ENCODE measurements around the gene GRIA4. TPM values are rescaled to one million over a fixed set of nuclear protein-coding genes. Genes with fewer than 3 reads are reported as not detected.

GRIA4 gene
- polyA plus RNA-seq, 1 donor from 2014 or later: 6.3 TPM

DNA sequence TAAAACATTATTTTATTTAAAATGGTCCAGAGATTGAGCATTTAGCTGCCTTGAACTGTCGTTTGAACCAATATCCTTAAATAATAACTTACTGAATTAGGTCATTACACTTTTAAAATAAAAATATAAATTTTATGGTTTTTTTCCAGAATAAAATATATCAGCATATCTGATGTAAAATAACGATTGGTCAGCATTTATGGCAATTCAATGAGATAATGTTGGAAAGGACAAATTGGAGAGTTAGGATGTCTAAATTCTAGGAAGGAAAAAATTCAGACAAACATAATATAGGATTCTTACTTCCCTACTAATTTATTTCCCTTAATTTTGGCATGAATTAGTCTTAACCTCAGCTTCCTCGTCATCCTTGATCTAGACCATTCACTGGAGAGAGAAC lies 113.4 kb downstream of the GRIA4 start:
- no peaks in the 10 kb centered on the region for H3K9me3 ChIP-seq (ENCODE audit: low read length)
- no peaks in the 10 kb centered on the region for H3F3A ChIP-seq (ENCODE audit: insufficient read depth, low read length, poor library complexity, severe bottlenecking)
- H3K79me2 ChIP-seq (replicated peaks; ENCODE audit: insufficient read depth, low read length): no peaks in the 10 kb centered on the region
- no peak overlapping the region for H2AFZ ChIP-seq (ENCODE audit: low read depth, low read length)
- no peak overlapping the region for H3K4me3 ChIP-seq (ENCODE audit: low read length)
- no peak overlapping the region for H3K9ac ChIP-seq (ENCODE audit: low read length)
- H3K27me3 ChIP-seq (ENCODE audit: insufficient read depth, low read depth, low read length): no peaks in the 10 kb centered on the region
- no peaks in the 10 kb centered on the region for H4K20me1 ChIP-seq (ENCODE audit: insufficient read depth)
- TF ChIP-seq MXI1 (conservative IDR thresholded peaks at IDR 0.05; ENCODE audit: poor library complexity, severe bottlenecking): no peak
- no peak for TF ChIP-seq RAD21 (conservative IDR thresholded peaks at IDR 0.05)
- no peak for TF ChIP-seq EP300 (conservative IDR thresholded peaks at IDR 0.05; ENCODE audit: poor library complexity, severe bottlenecking)
- no peak for TF ChIP-seq SMC3 (conservative IDR thresholded peaks at IDR 0.05; ENCODE audit: poor library complexity)
- TF ChIP-seq EZH2 (IDR thresholded peaks at IDR 0.05; ENCODE audit: borderline replicate concordance, insufficient read depth, low read length, poor library complexity, severe bottlenecking): no peak
- TF ChIP-seq, protein P1, sequence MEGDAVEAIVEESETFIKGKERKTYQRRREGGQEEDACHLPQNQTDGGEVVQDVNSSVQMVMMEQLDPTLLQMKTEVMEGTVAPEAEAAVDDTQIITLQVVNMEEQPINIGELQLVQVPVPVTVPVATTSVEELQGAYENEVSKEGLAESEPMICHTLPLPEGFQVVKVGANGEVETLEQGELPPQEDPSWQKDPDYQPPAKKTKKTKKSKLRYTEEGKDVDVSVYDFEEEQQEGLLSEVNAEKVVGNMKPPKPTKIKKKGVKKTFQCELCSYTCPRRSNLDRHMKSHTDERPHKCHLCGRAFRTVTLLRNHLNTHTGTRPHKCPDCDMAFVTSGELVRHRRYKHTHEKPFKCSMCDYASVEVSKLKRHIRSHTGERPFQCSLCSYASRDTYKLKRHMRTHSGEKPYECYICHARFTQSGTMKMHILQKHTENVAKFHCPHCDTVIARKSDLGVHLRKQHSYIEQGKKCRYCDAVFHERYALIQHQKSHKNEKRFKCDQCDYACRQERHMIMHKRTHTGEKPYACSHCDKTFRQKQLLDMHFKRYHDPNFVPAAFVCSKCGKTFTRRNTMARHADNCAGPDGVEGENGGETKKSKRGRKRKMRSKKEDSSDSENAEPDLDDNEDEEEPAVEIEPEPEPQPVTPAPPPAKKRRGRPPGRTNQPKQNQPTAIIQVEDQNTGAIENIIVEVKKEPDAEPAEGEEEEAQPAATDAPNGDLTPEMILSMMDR (IDR thresholded peaks at IDR 0.05; ENCODE audit: poor library complexity, severe bottlenecking): no peak
- TF ChIP-seq, protein P2, sequence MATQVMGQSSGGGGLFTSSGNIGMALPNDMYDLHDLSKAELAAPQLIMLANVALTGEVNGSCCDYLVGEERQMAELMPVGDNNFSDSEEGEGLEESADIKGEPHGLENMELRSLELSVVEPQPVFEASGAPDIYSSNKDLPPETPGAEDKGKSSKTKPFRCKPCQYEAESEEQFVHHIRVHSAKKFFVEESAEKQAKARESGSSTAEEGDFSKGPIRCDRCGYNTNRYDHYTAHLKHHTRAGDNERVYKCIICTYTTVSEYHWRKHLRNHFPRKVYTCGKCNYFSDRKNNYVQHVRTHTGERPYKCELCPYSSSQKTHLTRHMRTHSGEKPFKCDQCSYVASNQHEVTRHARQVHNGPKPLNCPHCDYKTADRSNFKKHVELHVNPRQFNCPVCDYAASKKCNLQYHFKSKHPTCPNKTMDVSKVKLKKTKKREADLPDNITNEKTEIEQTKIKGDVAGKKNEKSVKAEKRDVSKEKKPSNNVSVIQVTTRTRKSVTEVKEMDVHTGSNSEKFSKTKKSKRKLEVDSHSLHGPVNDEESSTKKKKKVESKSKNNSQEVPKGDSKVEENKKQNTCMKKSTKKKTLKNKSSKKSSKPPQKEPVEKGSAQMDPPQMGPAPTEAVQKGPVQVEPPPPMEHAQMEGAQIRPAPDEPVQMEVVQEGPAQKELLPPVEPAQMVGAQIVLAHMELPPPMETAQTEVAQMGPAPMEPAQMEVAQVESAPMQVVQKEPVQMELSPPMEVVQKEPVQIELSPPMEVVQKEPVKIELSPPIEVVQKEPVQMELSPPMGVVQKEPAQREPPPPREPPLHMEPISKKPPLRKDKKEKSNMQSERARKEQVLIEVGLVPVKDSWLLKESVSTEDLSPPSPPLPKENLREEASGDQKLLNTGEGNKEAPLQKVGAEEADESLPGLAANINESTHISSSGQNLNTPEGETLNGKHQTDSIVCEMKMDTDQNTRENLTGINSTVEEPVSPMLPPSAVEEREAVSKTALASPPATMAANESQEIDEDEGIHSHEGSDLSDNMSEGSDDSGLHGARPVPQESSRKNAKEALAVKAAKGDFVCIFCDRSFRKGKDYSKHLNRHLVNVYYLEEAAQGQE (IDR thresholded peaks at IDR 0.05; ENCODE audit: borderline replicate concordance): no peak
- TF ChIP-seq POLR2AphosphoS5 (IDR thresholded peaks at IDR 0.05): no peak
- no peak for TF ChIP-seq TAF1 (IDR thresholded peaks at IDR 0.05; ENCODE audit: low read depth)
- no peaks in the 10 kb centered on the region for H3K36me3 ChIP-seq (ENCODE audit: insufficient read depth, low read length)
- no peak overlapping the region for H3K4me2 ChIP-seq (ENCODE audit: low read length)
- no peaks in the 10 kb centered on the region for H3K9me2 ChIP-seq (ENCODE audit: insufficient read depth, low read length)
- H3K27ac ChIP-seq (ENCODE audit: low read length): no peak overlapping the region

- H3K4me2 ChIP-seq (ENCODE audit: low read length): no peak overlapping the region
- no peaks in the 10 kb centered on the region for H3K9me3 ChIP-seq (ENCODE audit: low read length)
- no peaks in the 10 kb centered on the region for H3F3A ChIP-seq (ENCODE audit: insufficient read depth, low read length, poor library complexity, severe bottlenecking)
- no peaks in the 10 kb centered on the region for H3K9me2 ChIP-seq (ENCODE audit: insufficient read depth, low read length)
- no peak overlapping the region for H3K9ac ChIP-seq (ENCODE audit: low read length)
- H3K79me2 ChIP-seq (replicated peaks; ENCODE audit: insufficient read depth, low read length): no peaks in the 10 kb centered on the region
- H2AFZ ChIP-seq (ENCODE audit: low read depth, low read length): no peak overlapping the region
- H3K36me3 ChIP-seq (ENCODE audit: insufficient read depth, low read length): no peaks in the 10 kb centered on the region
- H3K27ac ChIP-seq (ENCODE audit: low read length): no peak overlapping the region
- no peaks in the 10 kb centered on the region for H3K27me3 ChIP-seq (ENCODE audit: insufficient read depth, low read depth, low read length)
- H3K4me3 ChIP-seq (ENCODE audit: low read length): no peak overlapping the region
- TF ChIP-seq, protein P1 (IDR thresholded peaks at IDR 0.05; ENCODE audit: poor library complexity, severe bottlenecking): no peak
- TF ChIP-seq TAF1 (IDR thresholded peaks at IDR 0.05; ENCODE audit: low read depth) (no peak), RAD21 (conservative IDR thresholded peaks at IDR 0.05) (no peak), POLR2AphosphoS5 (IDR thresholded peaks at IDR 0.05) (no peak), SMC3 (conservative IDR thresholded peaks at IDR 0.05; ENCODE audit: poor library complexity) (no peak), EZH2 (IDR thresholded peaks at IDR 0.05; ENCODE audit: borderline replicate concordance, insufficient read depth, low read length, poor library complexity, severe bottlenecking) (no peak), MXI1 (conservative IDR thresholded peaks at IDR 0.05; ENCODE audit: poor library complexity, severe bottlenecking) (no peak), EP300 (conservative IDR thresholded peaks at IDR 0.05; ENCODE audit: poor library complexity, severe bottlenecking) (no peak)
- TF ChIP-seq, protein P2 (IDR thresholded peaks at IDR 0.05; ENCODE audit: borderline replicate concordance): no peak
- no peaks in the 10 kb centered on the region for H4K20me1 ChIP-seq (ENCODE audit: insufficient read depth)
Observed at GRCh38 chr11:105732611-105733010, 122.7 kb downstream of the GRIA4 start.

All from neural cell (in vitro differentiated cells).